ENCODE measurements around the gene RAD51B.

RAD51B gene

GRCh38 chr14:68469208-68469713, 649.7 kb downstream of the RAD51B start:
- no peak for DNase-seq (ENCODE audit: low read depth in 2 of 3, low spot score in 2 of 3)

DNA sequence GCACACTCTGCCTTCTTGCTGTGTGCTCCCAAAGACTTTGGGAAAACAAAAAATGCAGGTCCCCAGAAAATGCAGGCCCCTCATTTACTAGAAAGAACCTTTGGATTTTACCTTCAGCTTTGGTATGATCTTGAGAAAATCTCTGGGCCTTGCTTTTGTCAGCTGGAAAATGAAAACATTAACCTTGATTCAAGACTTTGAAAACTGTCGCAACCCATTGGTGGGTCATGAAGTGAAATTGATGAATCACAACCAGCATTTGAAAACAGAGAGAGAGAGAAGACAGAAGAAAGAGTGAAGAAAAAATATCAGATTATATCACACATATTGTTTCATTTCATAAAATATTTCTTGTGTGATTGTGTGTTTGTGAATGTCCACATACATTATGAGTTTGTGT, 650.8 kb downstream of the RAD51B start:
- no peak for DNase-seq (ENCODE audit: low read depth in 2 of 3, low spot score in 2 of 3)

GRCh38 chr14:68471029-68471963, 651.7 kb downstream of the RAD51B start:
- no peak for DNase-seq (ENCODE audit: low read depth in 2 of 3, low spot score in 2 of 3)

DNA sequence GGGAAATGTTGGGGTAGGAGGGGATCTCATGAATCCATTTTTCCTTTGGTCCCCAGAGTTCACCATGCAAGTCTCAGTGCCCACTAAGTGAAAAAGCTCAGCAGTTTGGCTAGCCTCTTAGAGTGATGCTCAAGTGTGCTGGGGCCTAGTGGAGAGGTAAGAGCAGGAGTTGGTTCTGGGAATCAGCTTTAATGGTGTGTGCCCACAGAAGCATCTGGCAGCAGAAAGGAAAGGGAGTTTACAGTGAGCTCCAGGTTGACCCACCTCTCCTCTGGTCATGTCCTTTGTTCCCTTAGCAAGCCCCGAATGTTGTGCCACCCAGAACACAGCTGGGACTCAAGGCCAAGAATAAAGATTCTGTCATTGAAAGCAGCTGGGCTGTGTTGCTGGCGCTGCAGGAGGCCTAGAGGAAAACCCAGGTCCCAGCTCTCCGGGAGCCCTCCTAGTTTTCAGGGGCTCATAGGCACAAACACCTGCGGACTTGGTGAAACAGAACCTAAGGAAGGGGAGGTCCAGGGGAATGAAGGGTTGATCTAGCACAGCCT, 652.5 kb downstream of the RAD51B start:
- no peak for DNase-seq (ENCODE audit: low read depth in 2 of 3, low spot score in 2 of 3)

DNA sequence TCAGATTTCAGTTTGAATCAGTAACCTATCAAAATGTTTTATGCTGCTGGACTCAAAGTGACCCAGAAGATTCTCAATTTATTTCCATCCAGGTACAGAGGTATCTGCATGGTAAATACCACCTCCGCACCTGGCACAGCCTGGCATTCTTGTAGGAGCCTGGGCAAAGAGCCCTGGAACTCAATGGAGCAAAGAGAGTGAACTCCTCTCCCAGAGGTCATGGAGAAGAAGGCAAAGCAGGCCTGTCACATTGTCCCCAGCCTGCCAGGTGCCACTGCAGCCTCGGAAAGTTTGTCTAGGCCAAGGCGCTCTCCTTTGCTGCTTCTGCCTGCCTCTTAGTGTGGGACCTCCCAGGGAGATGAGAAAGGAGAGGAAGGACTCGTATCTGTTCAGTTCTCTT, 653.5 kb downstream of the RAD51B start:
- DNase-seq (ENCODE audit: low read depth in 2 of 3, low spot score in 2 of 3), result no peak

- no peak for DNase-seq (ENCODE audit: low read depth in 2 of 3, low spot score in 2 of 3)
Observed at GRCh38 chr14:68473794-68474193, 654.2 kb downstream of the RAD51B start.

DNA sequence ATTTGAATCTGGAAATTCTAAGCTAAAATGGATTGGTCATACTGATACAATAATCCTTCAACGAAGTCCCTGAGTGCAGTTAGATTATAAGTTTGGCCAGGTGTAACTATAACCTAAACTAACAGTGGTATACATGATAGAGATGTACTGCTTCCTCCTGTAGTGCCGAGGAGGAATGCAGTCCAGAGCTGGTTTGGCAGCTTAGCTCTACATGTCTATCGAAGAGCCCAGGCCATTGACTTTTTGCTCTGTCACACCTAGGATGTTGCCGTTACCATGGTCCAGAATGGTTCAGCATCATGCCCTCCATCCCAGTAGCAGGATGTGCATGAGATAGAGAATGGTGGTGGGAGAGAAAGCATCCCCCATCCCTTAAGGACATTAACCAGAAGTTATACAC, 655.2 kb downstream of the RAD51B start:
- DNase-seq (ENCODE audit: low read depth in 2 of 3, low spot score in 2 of 3), result no peak

- DNase-seq (ENCODE audit: low read depth in 2 of 3, low spot score in 2 of 3), result no peak
Observed at GRCh38 chr14:68475802-68476201, 656.2 kb downstream of the RAD51B start.

DNA sequence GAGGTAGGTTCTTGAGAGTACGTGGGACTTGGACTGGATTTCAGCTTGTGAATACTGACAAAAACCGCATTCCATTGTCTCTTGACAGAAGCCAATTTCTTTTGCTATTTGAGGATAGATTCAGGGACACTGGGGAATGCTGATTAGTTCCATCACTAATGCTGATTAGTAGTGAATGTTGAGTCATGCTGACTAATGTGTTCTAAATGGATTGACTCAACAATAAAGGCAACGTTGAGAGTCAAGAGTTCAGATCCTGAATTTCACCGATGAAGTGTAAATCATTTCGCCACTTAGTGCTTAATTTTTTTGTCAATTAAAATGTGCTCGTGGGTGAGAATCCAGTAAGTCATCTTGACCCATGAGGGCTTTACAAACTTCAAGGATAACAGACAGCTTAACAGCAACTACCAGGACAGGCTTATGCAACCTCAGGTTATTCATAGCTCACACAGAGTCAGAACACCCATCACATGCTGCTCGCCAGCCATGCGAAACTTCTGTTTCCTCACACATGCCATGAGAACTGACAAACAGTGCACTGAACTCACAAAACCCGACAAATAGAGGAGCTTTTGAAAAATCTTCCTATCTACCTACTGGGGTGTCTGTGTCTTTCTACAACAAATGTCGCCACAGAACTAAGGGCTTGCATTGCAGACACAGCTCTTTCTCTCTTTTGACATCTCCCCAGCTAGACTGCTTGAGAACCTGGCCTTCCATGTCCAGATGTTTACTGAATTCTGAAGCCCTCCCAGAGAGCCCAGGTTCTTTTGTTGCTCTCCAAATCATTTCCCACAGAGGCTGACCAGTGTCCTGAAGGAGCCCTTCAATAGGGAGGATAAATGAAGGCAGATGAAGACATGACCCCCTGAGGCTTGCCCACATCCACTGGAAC, 656.9 kb downstream of the RAD51B start:
- DNase-seq (ENCODE audit: low read depth in 2 of 3, low spot score in 2 of 3), result no peak

DNA sequence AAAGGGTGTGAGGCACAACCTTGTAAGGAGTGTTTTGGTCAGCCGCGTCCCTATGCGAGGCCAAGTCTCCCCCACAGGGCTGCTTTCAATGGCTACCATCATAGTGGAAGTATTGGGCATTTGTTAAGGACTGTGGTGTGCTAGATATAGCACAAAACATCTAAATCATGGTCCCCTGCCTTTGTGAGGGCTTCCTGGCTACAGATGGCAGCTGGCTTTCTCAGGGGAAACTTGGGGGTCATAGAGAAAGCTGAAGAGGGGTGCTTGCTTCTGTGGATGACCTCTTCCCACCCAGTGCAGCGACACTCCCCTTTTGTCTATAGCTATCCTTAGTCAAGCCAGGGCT, 657.5 kb downstream of the RAD51B start:
- DNase-seq (ENCODE audit: low read depth in 2 of 3, low spot score in 2 of 3), result no peak

DNA sequence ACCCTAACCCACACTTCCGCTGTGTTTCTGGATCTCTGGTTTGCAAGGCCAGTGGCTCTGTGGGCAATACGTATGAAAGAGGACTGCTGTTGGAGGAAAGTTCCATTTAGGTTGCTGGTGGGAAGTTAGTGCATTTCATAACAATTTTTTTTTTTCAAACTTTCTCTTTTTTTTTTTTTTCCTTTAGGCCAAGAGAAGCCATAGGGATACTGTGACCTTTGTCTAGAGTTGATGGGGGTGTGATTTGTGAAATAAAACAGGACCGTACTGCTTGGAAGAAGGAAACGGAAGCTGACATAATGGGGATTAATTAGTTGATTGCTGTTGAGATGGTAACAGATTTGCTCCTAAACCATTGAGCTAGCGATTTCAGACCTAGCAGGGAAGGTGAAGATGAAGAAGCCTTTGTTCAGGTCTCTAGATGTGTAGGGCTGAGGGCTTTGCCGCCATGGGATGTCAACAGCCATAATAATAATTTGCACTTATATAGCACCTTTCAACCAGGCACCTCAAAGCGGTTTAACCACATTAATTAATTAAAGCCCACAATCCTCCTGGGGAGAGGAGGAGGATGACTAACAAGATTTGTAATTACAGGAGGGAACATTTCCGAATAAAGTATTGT, 658.0 kb downstream of the RAD51B start:
- no peak for DNase-seq (ENCODE audit: low read depth in 2 of 3, low spot score in 2 of 3)

DNA sequence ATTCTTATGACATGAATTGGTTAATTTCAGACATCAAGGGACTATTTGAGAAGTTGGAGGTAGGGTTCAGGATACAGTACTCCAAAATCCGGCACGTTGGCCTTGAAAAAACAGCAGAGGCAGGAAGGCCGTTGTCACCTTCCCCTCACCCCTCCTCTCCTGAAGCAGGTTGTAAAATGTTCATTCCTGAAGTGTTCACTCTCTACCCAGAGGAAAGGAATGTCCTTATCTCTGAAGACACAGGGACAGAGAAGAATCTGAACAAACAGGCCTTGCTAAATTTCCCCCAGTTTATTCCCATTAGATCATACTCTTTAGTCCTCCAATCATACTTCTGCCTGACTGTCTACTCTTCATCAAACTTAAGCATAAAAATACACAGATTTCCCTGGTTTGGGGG, 659.7 kb downstream of the RAD51B start:
- DNase-seq (ENCODE audit: low read depth in 2 of 3, low spot score in 2 of 3), result no peak

DNA sequence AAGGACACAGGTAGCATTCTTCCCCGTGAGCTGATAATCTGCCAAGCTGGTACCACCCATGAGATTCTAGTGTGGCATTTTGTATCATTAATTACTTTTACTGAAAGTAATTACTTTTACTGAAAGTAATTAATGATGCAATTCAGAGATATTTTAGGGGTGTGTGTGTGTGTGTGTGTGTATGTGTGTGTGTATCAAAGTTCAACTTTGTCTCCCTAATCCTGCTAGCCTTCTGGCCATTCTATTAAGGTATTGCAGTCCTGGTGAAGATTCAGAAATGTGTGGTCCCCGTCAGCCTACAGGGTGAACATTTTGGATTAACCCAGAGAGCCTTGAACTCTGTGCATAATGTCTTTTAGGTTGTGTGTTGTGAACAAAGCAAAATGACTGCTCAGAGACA, 662.4 kb downstream of the RAD51B start:
- no peak for DNase-seq (ENCODE audit: low read depth in 2 of 3, low spot score in 2 of 3)

DNA sequence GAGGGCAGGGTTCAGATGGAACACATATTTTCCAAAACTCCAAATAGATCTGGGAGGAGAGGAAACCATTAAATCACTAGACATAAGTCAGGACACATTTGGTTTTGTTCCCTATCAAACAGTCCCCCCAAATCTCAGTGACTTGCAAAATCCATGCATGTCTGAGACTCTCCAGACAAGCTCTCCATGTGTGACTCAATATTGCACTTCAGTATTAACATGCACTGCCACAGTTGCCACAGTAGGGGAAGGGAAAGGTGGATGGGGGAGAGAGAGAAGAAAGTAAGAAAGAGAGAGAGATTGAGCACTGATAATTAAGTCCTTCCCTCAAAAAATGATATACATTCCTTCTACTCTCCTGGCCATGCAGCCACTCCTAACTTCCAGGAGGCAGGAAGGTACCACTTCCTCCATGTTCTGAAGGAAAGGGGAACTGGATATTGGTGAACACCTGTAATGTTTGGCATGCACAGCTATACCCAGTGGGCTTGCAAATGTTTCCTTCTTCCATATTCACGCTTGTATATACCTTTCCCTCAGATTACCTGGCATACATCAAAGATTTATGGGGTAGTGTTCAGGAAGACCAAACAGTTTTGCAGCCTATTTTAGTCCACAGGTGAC, 663.3 kb downstream of the RAD51B start:
- DNase-seq (ENCODE audit: low read depth in 2 of 3, low spot score in 2 of 3), result no peak

GRCh38 chr14:68486033-68486732, 666.6 kb downstream of the RAD51B start:
- no peak for DNase-seq (ENCODE audit: low read depth in 2 of 3, low spot score in 2 of 3)

DNA sequence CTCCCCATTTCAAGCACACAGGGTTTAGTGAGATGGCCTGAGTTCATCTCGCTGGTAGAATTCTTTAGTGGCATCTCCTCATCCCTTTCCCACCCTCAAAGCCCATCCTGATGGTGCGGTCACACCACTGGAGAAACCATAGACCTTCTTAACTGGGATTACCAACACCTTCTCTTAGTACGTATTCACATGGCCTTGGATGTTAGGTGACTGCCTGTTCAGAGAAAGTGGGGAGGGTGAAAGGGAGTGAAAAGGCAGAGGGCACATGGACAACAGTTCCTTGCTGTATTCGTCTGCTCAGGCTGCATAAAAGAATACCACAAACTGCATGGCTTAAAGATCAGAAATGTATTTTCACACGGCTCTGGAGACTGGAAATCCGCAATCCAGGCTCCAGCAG, 667.2 kb downstream of the RAD51B start:
- DNase-seq (ENCODE audit: low read depth in 2 of 3, low spot score in 2 of 3), result no peak

DNA sequence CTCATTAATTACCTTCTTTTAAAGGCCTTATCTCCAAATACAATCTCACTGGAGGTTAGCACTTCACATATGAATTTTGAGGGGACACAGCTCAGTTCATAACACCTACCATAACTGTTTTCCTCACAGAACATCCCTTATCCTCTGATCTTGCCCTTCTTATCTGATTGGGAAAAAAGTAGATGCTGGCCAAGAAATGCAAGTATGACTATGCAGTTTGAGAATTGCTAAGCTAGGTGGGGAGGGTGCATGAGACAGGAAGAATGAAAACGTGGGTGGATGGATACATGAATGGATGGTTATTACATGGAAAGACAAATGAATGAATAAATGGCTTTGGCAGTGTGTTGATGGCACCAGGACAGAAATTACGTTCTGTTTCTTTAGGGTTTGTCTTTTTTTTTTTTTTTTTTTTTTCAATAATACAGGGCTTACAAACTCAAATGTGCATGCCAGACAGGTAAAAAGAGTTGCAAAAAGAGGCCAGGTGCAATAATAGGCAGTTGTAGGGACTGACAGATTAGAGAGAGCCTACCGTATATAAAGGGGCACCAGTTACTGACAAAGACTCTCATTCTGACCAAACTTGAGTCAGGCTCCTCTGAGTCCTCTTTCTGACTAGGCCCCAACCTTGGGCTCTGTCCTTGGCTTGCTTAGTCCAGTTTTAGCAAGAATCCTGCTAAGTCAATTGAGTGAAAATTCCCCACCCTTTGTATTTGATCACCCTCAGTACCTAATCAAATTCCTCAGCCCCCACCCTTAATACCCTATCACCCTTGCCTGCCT, 668.4 kb downstream of the RAD51B start:
- DNase-seq (ENCODE audit: low read depth in 2 of 3, low spot score in 2 of 3), result no peak

GRCh38 chr14:68491793-68492192, 672.2 kb downstream of the RAD51B start:
- DNase-seq (ENCODE audit: low read depth in 2 of 3, low spot score in 2 of 3), result no peak

DNA sequence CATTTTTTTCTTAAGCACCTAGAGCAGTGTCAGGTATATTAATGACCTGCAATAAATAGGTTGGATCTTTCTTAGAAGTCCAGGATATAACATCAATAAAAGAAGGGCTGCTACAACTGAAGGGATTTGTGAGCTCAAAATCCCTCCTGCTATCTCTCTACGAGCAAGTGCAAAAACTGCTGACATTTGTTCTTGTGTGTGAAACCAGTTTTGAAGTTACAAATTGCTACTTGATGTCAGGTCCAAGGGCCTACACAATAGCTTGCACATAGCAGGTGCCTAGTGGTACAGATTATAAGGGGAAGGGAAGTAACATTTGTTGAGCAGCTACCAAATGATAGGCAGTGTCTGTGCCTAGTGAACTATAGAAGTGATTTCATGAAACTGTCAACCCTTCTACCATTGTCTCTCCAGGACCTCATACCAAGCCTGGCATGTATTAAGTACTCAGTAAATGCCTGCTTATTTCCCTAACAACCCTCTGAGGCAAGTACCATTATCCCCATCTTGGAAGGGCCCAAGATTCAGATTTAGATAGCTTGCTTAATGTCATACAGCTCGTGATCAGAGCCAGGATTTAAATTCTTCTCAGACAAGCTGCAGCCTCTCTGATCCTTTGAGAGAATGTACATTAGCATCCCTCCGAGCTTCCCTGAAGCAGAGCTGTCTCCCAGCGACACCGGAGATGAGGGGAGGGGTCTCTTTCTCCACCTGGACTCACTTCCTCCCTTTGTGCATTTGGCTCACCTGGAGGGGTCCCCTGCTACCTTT, 673.0 kb downstream of the RAD51B start:
- DNase-seq (ENCODE audit: low read depth in 2 of 3, low spot score in 2 of 3), result no peak

All from activated CD8-positive, alpha-beta memory T cell treated with anti-CD3 and anti-CD28 coated beads for 48 hours (primary cell).